ENCODE results near the gene F7.

- TF ChIP-seq CTCF (IDR thresholded peaks at IDR 0.05) (no peak), POLR2A (IDR thresholded peaks at IDR 0.05) (no peak)
Measured at GRCh38 chr13:113148407-113148806, 42.8 kb downstream of the F7 start.

Data from body of pancreas (tissue), 4 donors.